Astrocyte (in vitro differentiated cells and primary cell): ENCODE data around the gene CCDC85A.
A peak's percentile ranks its signal among the peaks of the same experiment; 100 is the strongest.

ENCODE experiments used
- CTCF ChIP-seq: IDR thresholded peaks from 2 replicates; pipeline ENCODE4 v1.5.1; 2011; ENCODE audit warnings: low read depth, mild to moderate bottlenecking, inconsistent platforms, low read length, moderate library complexity; ENCODE audit not compliant: insufficient read depth
- EZH2 ChIP-seq: IDR thresholded peaks from 2 replicates; pipeline ENCODE4 v1.6.1; 2012; ENCODE audit warnings: mild to moderate bottlenecking, low read length, inconsistent platforms; ENCODE audit not compliant: insufficient read depth

- TF ChIP-seq CTCF (peak; percentile 57), EZH2 (peak; percentile 88)
Observed at GRCh38 chr2:56183643-56184499, at the start of gene CCDC85A.
